ENCODE measurements around the gene GALR2.

DNA sequence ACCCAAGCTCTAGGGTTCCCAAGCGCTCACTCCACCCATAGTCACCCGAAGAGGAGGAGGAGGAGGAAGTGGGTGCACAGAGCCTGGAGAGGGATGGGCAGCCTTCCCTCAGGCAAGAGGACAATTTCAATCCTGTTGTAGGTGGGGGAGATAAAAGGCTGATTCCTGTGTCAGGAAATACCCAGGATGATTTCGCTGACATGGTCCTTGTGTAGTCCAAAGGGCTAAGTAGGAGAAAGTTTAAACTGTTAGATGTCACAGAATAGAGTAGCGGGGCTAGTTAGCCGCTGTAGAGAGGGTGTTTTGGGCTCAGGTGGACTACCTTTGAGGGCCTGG lies 30.3 kb downstream of the GALR2 start:
- TF ChIP-seq, protein P1, sequence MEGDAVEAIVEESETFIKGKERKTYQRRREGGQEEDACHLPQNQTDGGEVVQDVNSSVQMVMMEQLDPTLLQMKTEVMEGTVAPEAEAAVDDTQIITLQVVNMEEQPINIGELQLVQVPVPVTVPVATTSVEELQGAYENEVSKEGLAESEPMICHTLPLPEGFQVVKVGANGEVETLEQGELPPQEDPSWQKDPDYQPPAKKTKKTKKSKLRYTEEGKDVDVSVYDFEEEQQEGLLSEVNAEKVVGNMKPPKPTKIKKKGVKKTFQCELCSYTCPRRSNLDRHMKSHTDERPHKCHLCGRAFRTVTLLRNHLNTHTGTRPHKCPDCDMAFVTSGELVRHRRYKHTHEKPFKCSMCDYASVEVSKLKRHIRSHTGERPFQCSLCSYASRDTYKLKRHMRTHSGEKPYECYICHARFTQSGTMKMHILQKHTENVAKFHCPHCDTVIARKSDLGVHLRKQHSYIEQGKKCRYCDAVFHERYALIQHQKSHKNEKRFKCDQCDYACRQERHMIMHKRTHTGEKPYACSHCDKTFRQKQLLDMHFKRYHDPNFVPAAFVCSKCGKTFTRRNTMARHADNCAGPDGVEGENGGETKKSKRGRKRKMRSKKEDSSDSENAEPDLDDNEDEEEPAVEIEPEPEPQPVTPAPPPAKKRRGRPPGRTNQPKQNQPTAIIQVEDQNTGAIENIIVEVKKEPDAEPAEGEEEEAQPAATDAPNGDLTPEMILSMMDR (IDR thresholded peaks at IDR 0.05) = no peak
- no peak for TF ChIP-seq POLR2A (IDR thresholded peaks at IDR 0.05)

Data from right lobe of liver (tissue), 4 donors.